ENCODE measurements around the gene SRP72.

DNA sequence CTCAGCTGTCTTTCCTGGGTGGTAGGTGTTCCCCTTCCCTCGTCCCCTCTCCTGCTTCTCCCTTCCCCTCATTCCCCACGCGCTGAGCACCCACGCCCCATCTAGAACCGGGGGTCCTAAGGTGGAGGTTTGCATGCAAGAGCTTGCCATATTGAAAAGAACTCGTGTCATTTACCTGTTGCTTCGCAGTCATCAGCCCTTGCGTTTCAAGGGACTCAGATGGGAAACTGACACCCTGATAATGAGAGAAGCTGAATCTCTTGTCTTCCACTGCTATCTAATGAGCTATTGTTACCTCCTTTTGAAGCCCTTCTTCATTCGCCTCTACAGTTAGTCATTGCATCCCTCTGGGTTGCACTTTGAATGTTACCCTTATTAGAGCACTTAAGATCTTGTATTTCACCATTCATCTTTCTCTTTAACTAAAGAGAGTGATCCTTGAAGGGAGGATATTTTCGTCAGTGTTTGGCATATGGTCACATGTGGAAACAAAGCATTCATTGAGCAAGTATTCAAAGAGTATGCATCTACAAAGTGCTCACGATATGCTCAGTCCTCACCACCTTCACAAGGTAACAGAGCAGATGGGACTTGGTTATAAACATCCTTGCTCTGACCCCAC is 63.8 kb downstream of the SRP72 start:
- TF ChIP-seq, protein P1, sequence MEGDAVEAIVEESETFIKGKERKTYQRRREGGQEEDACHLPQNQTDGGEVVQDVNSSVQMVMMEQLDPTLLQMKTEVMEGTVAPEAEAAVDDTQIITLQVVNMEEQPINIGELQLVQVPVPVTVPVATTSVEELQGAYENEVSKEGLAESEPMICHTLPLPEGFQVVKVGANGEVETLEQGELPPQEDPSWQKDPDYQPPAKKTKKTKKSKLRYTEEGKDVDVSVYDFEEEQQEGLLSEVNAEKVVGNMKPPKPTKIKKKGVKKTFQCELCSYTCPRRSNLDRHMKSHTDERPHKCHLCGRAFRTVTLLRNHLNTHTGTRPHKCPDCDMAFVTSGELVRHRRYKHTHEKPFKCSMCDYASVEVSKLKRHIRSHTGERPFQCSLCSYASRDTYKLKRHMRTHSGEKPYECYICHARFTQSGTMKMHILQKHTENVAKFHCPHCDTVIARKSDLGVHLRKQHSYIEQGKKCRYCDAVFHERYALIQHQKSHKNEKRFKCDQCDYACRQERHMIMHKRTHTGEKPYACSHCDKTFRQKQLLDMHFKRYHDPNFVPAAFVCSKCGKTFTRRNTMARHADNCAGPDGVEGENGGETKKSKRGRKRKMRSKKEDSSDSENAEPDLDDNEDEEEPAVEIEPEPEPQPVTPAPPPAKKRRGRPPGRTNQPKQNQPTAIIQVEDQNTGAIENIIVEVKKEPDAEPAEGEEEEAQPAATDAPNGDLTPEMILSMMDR (conservative IDR thresholded peaks at IDR 0.05): no peak
- TF ChIP-seq ZFX (IDR thresholded peaks at IDR 0.05): no peak
